ENCODE data around the gene GRM2. TPM values are rescaled to one million over a fixed set of nuclear protein-coding genes. Genes with fewer than 3 reads are reported as not detected.

The GRM2 gene
- total and polyA plus RNA-seq, 2 of the 8 experiments (the other 6 are each of a cell fraction or from before 2014, with no cell fraction given), result 3.9 to 10.5 TPM

DNA sequence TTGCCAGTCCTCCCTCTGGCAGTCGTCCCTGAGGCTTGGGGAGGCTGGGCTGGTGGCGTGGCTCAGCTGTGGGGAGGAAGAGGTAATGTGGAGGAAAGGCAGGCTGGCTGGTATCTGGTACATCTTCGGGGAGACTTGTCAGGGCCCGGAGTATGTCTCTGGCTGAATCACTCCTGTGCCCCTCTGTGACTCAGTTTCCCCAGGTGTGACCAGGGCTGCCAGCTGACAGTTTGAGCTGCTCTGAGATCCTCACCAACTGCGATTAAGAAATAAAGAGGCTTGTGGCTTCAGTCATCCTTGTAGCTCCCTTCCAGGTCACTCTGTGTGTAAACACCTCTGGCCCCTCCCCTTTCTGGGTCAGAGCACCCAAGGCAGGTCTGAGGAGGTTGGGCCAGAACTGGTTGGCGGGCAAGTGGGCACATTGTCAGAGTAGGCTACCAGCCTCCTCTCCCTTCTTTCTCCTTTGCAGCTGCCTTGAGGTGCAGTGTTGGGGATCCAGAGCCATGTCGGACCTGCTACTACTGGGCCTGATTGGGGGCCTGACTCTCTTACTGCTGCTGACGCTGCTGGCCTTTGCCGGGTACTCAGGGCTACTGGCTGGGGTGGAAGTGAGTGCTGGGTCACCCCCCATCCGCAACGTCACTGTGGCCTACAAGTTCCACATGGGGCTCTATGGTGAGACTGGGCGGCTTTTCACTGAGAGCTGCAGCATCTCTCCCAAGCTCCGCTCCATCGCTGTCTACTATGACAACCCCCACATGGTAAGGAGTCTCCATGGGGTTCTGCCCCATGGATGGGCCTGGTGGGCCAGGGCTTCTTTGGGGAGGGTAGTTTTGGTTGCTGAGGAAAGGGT is 32.8 kb upstream of the GRM2 start:
- H2BK5ac ChIP-seq (ENCODE audit: low read depth, low read length), result no peak overlapping the region
- peaks cover 7% of the 10 kb centered on the region; the same call in 1 of the 2 replicates for H3K23me2 ChIP-seq (ENCODE audit: low read depth, low read length)
- H3K79me1 ChIP-seq (ENCODE audit: low read depth, low read length), result peaks cover 3% of the 10 kb centered on the region; the same call in 1 of the 2 replicates
- H2BK12ac ChIP-seq (ENCODE audit: low read depth, low read length), result no peak overlapping the region
- no peak overlapping the region for H2AFZ ChIP-seq (ENCODE audit: low read length)
- H3K23ac ChIP-seq (ENCODE audit: insufficient read length), result no peak overlapping the region
- H3K18ac ChIP-seq (ENCODE audit: extremely low read depth, low read length), result no peak overlapping the region
- H3K14ac ChIP-seq (ENCODE audit: insufficient read length), result no peak overlapping the region
- no peak overlapping the region for H3K27ac ChIP-seq (ENCODE audit: low read depth, low read length)
- H3K27me3 ChIP-seq (replicated peaks in 1 of 4; ENCODE audit: control insufficient read depth in 3 of 4, extremely low read depth in 1 of 4, insufficient read depth in 3 of 4, low read length in 3 of 4), result no peaks in the 10 kb centered on the region
- no peak overlapping the region for H3K4me3 ChIP-seq (ENCODE audit: extremely low read depth in 1 of 4, insufficient read depth in 2 of 4, low read depth in 3 of 4, low read length in 4 of 4)
- H3K4me1 ChIP-seq (replicated peaks in 1 of 4; ENCODE audit: control insufficient read depth in 3 of 4, insufficient read depth in 4 of 4, low read length in 3 of 4), result peaks cover 0 to 10% (median 5%) of the 10 kb centered on the region in 4 experiments; a peak in 4 of 7 replicates
- H3K56ac ChIP-seq (replicated peaks; ENCODE audit: insufficient read length, low read depth, low read length), result no peak overlapping the region
- no peak overlapping the region for H3K9ac ChIP-seq (replicated peaks in 1 of 4; ENCODE audit: extremely low read depth in 1 of 4, low read depth in 3 of 4, low read length in 3 of 4)
- no peak for TF ChIP-seq CHD2 (IDR thresholded peaks at IDR 0.05; ENCODE audit: low read length)
- TF ChIP-seq CEBPB (IDR thresholded peaks at IDR 0.05; ENCODE audit: low read depth, low read length), result no peak
- TF ChIP-seq TCF12 (IDR thresholded peaks at IDR 0.05; ENCODE audit: low read depth, low read length), result no peak
- no peak for TF ChIP-seq CHD1 (IDR thresholded peaks at IDR 0.05; ENCODE audit: low read depth, low read length)
- no peak for TF ChIP-seq CTBP2 (IDR thresholded peaks at IDR 0.05; ENCODE audit: borderline replicate concordance, insufficient read depth, insufficient read length, low read length)
- H3K4me2 ChIP-seq (ENCODE audit: insufficient read depth in 1 of 2, low read depth in 2 of 2, low read length in 2 of 2), result no peak overlapping the region
- ChIA-PET CTCF (ENCODE audit: partially characterized antibody) (interaction anchor here (0.7 to 10.9 kb wide), 14 partner anchors 7 to 1098 kb away, joined by 3 to 137 read pairs (median 4); partner anchors contain the start of gene DCAF1), POLR2A (ENCODE audit: partially characterized antibody) (interaction anchor here (1.0 to 1.3 kb wide), 3 partner anchors 12 to 175 kb away, joined by 3 to 4 read pairs (median 4); partner anchors contain the start of gene DCAF1)
- no peaks in the 10 kb centered on the region for H3K36me3 ChIP-seq (ENCODE audit: control insufficient read depth in 2 of 4, insufficient read depth in 4 of 4, low read length in 3 of 4)
- H2BK120ac ChIP-seq (replicated peaks; ENCODE audit: low read depth, low read length), result no peak overlapping the region
- no peaks in the 10 kb centered on the region for H3K9me3 ChIP-seq (ENCODE audit: insufficient read depth in 2 of 2, low read depth in 1 of 2, low read length in 1 of 2)
- H2AK5ac ChIP-seq (ENCODE audit: low read depth, low read length), result no peak overlapping the region
- no peak for DNase-seq (ENCODE audit: low read depth in 1 of 2, low spot score in 2 of 2)
- no peak overlapping the region for H4K5ac ChIP-seq (ENCODE audit: insufficient read length, low read depth, low read length)
- H4K91ac ChIP-seq (replicated peaks; ENCODE audit: insufficient read length, low read length), result no peak overlapping the region
- H3K79me2 ChIP-seq (ENCODE audit: control insufficient read depth in 1 of 2, insufficient read depth in 2 of 2, low read length in 2 of 2), result no peaks in the 10 kb centered on the region
- H4K8ac ChIP-seq (ENCODE audit: extremely low read depth, insufficient read depth, low read length), result no peak overlapping the region; the same call in 1 of the 2 replicates
- no peak for FAIRE-seq
- no peak overlapping the region for H2BK20ac ChIP-seq (ENCODE audit: low read length)
- 83% methylated on average over 14 of the region's 14 CpGs; no CpG with 5 or more reads in 1 of the 2 experiments for WGBS, 2 experiments (ENCODE audit: extremely low coverage in 1 of 2, insufficient coverage in 1 of 2, insufficient read length in 1 of 2, insufficient replicate concordance in 2 of 2, low coverage in 1 of 2, low lambda C conversion rate in 2 of 2, missing lambda C conversion rate in 1 of 2)
- H4K20me1 ChIP-seq (replicated peaks in 1 of 2; ENCODE audit: control insufficient read depth in 1 of 2, insufficient read depth in 2 of 2, low read length in 2 of 2), result no peaks in the 10 kb centered on the region
- H2BK15ac ChIP-seq (ENCODE audit: low read length), result no peak overlapping the region
- no peak overlapping the region for H3K4ac ChIP-seq (replicated peaks; ENCODE audit: insufficient read length, low read depth, low read length)

All from H1 (cell line).